GM12874 (cell line): ENCODE data around the gene GYS2.

Experiments
- TF ChIP-seq, protein P1 (sequence below): IDR thresholded peaks from 2 replicates; pipeline ENCODE4 v1.5.1; 2011; ENCODE audit warnings: low read depth, mild to moderate bottlenecking, control low read depth, low read length, moderate library complexity; ENCODE audit not compliant: insufficient read depth

GYS2 gene

GRCh38 chr12:21600196-21600595, 4.5 kb downstream of the GYS2 start:
- TF ChIP-seq, protein P1, sequence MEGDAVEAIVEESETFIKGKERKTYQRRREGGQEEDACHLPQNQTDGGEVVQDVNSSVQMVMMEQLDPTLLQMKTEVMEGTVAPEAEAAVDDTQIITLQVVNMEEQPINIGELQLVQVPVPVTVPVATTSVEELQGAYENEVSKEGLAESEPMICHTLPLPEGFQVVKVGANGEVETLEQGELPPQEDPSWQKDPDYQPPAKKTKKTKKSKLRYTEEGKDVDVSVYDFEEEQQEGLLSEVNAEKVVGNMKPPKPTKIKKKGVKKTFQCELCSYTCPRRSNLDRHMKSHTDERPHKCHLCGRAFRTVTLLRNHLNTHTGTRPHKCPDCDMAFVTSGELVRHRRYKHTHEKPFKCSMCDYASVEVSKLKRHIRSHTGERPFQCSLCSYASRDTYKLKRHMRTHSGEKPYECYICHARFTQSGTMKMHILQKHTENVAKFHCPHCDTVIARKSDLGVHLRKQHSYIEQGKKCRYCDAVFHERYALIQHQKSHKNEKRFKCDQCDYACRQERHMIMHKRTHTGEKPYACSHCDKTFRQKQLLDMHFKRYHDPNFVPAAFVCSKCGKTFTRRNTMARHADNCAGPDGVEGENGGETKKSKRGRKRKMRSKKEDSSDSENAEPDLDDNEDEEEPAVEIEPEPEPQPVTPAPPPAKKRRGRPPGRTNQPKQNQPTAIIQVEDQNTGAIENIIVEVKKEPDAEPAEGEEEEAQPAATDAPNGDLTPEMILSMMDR = no peak

- TF ChIP-seq, protein P1 = no peak
Observed at GRCh38 chr12:21599143-21599999, 5.3 kb downstream of the GYS2 start.

GRCh38 chr12:21598651-21599050, 6.0 kb downstream of the GYS2 start:
- TF ChIP-seq, protein P1 = no peak

GRCh38 chr12:21585485-21585884, 19.2 kb downstream of the GYS2 start:
- TF ChIP-seq, protein P1 = no peak

GRCh38 chr12:21583587-21583986, 21.1 kb downstream of the GYS2 start:
- TF ChIP-seq, protein P1 = no peak

GRCh38 chr12:21580748-21581516, 23.7 kb downstream of the GYS2 start:
- TF ChIP-seq, protein P1 = no peak

DNA sequence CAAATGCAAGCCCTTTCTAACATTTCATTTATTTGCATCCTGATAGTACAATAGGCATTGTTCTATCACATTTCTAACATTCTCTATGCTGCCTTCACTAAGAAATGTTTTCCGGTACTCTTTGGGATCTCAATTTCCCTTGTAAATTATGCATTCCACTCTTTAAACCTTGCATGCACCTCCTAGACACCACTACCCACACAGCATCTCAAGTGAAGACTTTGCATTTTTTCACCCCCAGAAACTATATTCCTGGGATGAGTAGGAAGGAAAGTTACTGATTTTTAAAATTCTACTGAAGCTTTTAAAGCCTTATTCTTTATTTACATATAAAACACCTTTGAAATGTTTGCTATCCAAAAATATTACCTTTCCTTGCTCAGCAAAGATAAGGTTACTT, 27.1 kb downstream of the GYS2 start:
- TF ChIP-seq, protein P1 = no peak
